H1 (cell line): Measurements from ENCODE around the gene FCRLA. TPM values are rescaled to one million over a fixed set of nuclear protein-coding genes. Genes with fewer than 3 reads are reported as not detected.

Experiments used
- CBX5 ChIP-seq: fragments of 300-800, 300-1000 bp; sonication (generic); IDR thresholded peaks from 2 replicates; pipeline ENCODE4 v1.7.1; 2016; ENCODE audit warnings: antibody characterized with exemption, low read length, low read depth
- CBX8 ChIP-seq: fragments of 300-800, 300-1000 bp; sonication (generic); IDR thresholded peaks from 2 replicates; pipeline ENCODE4 v1.7.1; 2016; ENCODE audit warnings: low read depth, low read length, borderline replicate concordance
- CREB1 ChIP-seq: IDR thresholded peaks from 2 replicates; pipeline ENCODE4 v1.6.1; 2012; ENCODE audit warnings: inconsistent platforms
- JUN ChIP-seq: IDR thresholded peaks from 2 replicates; pipeline ENCODE4 v1.6.1; 2011; ENCODE audit warnings: low read depth, mild to moderate bottlenecking, improper control_type of control experiment, low read length
- MAX ChIP-seq: IDR thresholded peaks from 2 replicates; pipeline ENCODE4 v1.6.1; 2012; ENCODE audit warnings: inconsistent platforms
- POU5F1 ChIP-seq: IDR thresholded peaks from 2 replicates; pipeline ENCODE4 v1.6.1; 2011; ENCODE audit warnings: low read depth, mild to moderate bottlenecking, low read length, moderate library complexity
- SUZ12 ChIP-seq: fragments of 200-600 bp; sonication (generic); IDR thresholded peaks from 2 replicates; pipeline ENCODE4 v1.6.1; 2012; ENCODE audit warnings: mild to moderate bottlenecking, inconsistent platforms, low read length, moderate library complexity, mixed read lengths
- TAF1 ChIP-seq: IDR thresholded peaks from 2 replicates; pipeline ENCODE4 v1.6.1; 2011; ENCODE audit warnings: mild to moderate bottlenecking, low read depth, low read length
- TBP ChIP-seq: IDR thresholded peaks from 2 replicates; pipeline ENCODE4 v1.6.1; 2011; ENCODE audit warnings: low read depth, low read length, improper control_type of control experiment
- polyA plus RNA-seq, 7 experiments: library from polyadenylated mRNA; depleted of rRNA in 3 of 7; stranded (reverse) in 5 of 7; unstranded in 2 of 7; fragments of >200 nt in 5 of 7; fragments of 200-250 nt in 2 of 7; gene quantifications; 1 replicate in 5 of 7; 2 replicates in 1 of 7; 4 replicates in 1 of 7; pipeline versions ENCODE4 v1.2.1 to v1.2.3, GENCODE V29; 2011 to 2013; ENCODE audit warnings: missing spikeins in 2 of 7, mixed read lengths in 2 of 7
- total RNA-seq: library from RNA; stranded (reverse); fragmentation: NEBNext Ultra II Directional; extraction: Animal tissue kit (Norgen Biotek cat#: 25700); gene quantifications from 2 replicates; pipeline ENCODE4 v1.2.1, GENCODE V29; 2021

The FCRLA gene
- total and polyA plus RNA-seq, 2 of the 8 experiments (the other 6 are each of a cell fraction or from before 2014, with no cell fraction given) = not detected

GRCh38 chr1:161731981-161732718 is 25.1 kb downstream of the FCRLA start (continued):
- TF ChIP-seq TAF1 (no peak), MAX (no peak), JUN (no peak), SUZ12 (no peak), CBX5 (no peak), CBX8 (no peak), CREB1 (no peak), POU5F1 (no peak), TBP (no peak)
